PC-9 (cell line): ENCODE measurements around the gene ADD3. TPM values are rescaled to one million over a fixed set of nuclear protein-coding genes. Genes with fewer than 3 reads are reported as not detected.

Experiments
- BruUV-seq: library from RNA; stranded (reverse); fragments of 400-500 nt; replicated peaks from 2 replicates; lab custom pipeline; 2021; lab: Mats Ljungman, UMichigan
- CTCF ChIA-PET: fragments of 300-600 bp; sonication (Branson Sonifier 250); formaldehyde crosslinking; loops from one replicate; lab custom pipeline; 2022; ENCODE audit warnings: antibody characterized with exemption; lab: Charles Lee
- POLR2A ChIA-PET: fragments of 300-600 bp; sonication (Branson Sonifier 250); formaldehyde crosslinking; loops from one replicate; lab custom pipeline; 2022; ENCODE audit warnings: antibody characterized with exemption; ENCODE audit not compliant: unreplicated experiment; lab: Charles Lee
- DNase-seq, 2 experiments: peaks; one replicate each; pipeline versions ENCODE4 v3.0.0 to v3.0.0-alpha.2; 2015 to 2022; ENCODE audit warnings: mixed read lengths in 1 of 2
- H2AFZ ChIP-seq: fragments of 200-600 bp; sonication (generic); 2 replicates; pipeline ENCODE4 v1.8.1; 2017; ENCODE audit warnings: antibody characterized with exemption
- H3F3A ChIP-seq: fragments of 200-600 bp; sonication (generic); 2 replicates; pipeline ENCODE4 v1.8.1; 2017; ENCODE audit warnings: antibody characterized with exemption, mild to moderate bottlenecking, low read depth; ENCODE audit not compliant: insufficient read depth
- H3K27ac ChIP-seq: fragments of 200-600 bp; sonication (generic); 2 replicates; pipeline ENCODE4 v1.6.1; 2016; ENCODE audit warnings: mixed run types
- H3K27me3 ChIP-seq: fragments of 200-600 bp; sonication (generic); 2 replicates; pipeline ENCODE4 v1.6.1; 2016; ENCODE audit warnings: low read depth, mixed run types; ENCODE audit not compliant: insufficient read depth
- H3K36me3 ChIP-seq: fragments of 200-600 bp; sonication (generic); 2 replicates; pipeline ENCODE4 v1.6.1; 2016; ENCODE audit warnings: low read depth, mixed run types
- H3K4me1 ChIP-seq: fragments of 200-600 bp; sonication (generic); replicated peaks from 2 replicates; pipeline ENCODE4 v1.6.1; 2016; ENCODE audit warnings: mixed run types; ENCODE audit not compliant: insufficient read depth
- H3K4me2 ChIP-seq: fragments of 200-600 bp; sonication (generic); 2 replicates; pipeline ENCODE4 v1.6.1; 2017; ENCODE audit warnings: mixed run types
- H3K4me3 ChIP-seq: fragments of 200-600 bp; sonication (generic); 2 replicates; pipeline ENCODE4 v1.6.1; 2016; ENCODE audit warnings: mixed run types
- H3K79me2 ChIP-seq: fragments of 200-600 bp; sonication (generic); 2 replicates; pipeline ENCODE4 v1.6.1; 2017; ENCODE audit warnings: low read depth, mixed run types
- H3K9me2 ChIP-seq: fragments of 200-600 bp; sonication (generic); 2 replicates; pipeline ENCODE4 v1.8.1; 2017; ENCODE audit warnings: mild to moderate bottlenecking; ENCODE audit not compliant: insufficient read depth
- H3K9me3 ChIP-seq: fragments of 200-600 bp; sonication (generic); 2 replicates; pipeline ENCODE4 v1.8.1; 2016; ENCODE audit warnings: low read depth; ENCODE audit not compliant: insufficient read depth
- H4K20me1 ChIP-seq: fragments of 200-600 bp; sonication (generic); 2 replicates; pipeline ENCODE4 v1.8.1; 2017; ENCODE audit not compliant: insufficient read depth
- CTCF ChIP-seq: fragments of 200-600 bp; sonication (generic); conservative IDR thresholded peaks from 2 replicates; pipeline ENCODE4 v1.6.1; 2017; ENCODE audit warnings: mixed run types, antibody characterized with exemption, mild to moderate bottlenecking, moderate library complexity
- EZH2 ChIP-seq: fragments of 200-600 bp; sonication (generic); IDR thresholded peaks from 2 replicates; pipeline ENCODE4 v1.8.0; 2017; ENCODE audit warnings: antibody characterized with exemption, low read depth
- intact Hi-C: fragments of 100-400 bp; cut with micrococcal nuclease; formaldehyde crosslinking; loops from one replicate; pipeline ENCODE4 v1.10.0; 2022; ENCODE audit not compliant: unreplicated experiment
- total RNA-seq: library from RNA; stranded (reverse); gene quantifications from 2 replicates; pipeline ENCODE4 v1.2.3, GENCODE V29; 2021

The ADD3 gene
- total RNA-seq, 1 experiment from 2014 or later: 77.7 TPM

- Histone ChIP-seq H3K4me1 (no peaks in the 10 kb centered on the region), H3K9me2 (no peaks in the 10 kb centered on the region), H3K27ac (no peak overlapping the region), H3K36me3 (no peaks in the 10 kb centered on the region), H3F3A (no peaks in the 10 kb centered on the region), H3K79me2 (no peaks in the 10 kb centered on the region), H4K20me1 (no peaks in the 10 kb centered on the region), H3K4me3 (no peak overlapping the region), H3K4me2 (no peak overlapping the region), H3K27me3 (no peaks in the 10 kb centered on the region), H2AFZ (no peak overlapping the region), H3K9me3 (no peaks in the 10 kb centered on the region)
- no TSS peak for BruUV-seq
- ChIA-PET CTCF (no interaction called here), POLR2A (no interaction called here)
- intact Hi-C loops: no loop called here
- TF ChIP-seq CTCF (no peak), EZH2 (no peak)
- DNase-seq: no peak
Observed at GRCh38 chr10:110041479-110041829, 33.7 kb downstream of the ADD3 start.

GRCh38 chr10:110042181-110042580 lies 34.4 kb downstream of the ADD3 start:
- ChIA-PET CTCF (interaction anchor here (0.6 kb wide), 1 partner anchor 22 kb away, joined by 4 read pairs; no protein-coding TSS in a partner anchor), POLR2A (no interaction called here)
- Histone ChIP-seq H2AFZ (no peak overlapping the region), H3K4me1 (no peaks in the 10 kb centered on the region), H3K27me3 (no peaks in the 10 kb centered on the region), H4K20me1 (no peaks in the 10 kb centered on the region), H3K4me3 (no peak overlapping the region), H3F3A (no peaks in the 10 kb centered on the region), H3K27ac (no peak overlapping the region), H3K36me3 (no peaks in the 10 kb centered on the region), H3K4me2 (no peak overlapping the region), H3K79me2 (no peaks in the 10 kb centered on the region), H3K9me3 (no peaks in the 10 kb centered on the region), H3K9me2 (no peaks in the 10 kb centered on the region)
- intact Hi-C loops: no loop called here
- DNase-seq: no peak
- no TSS peak for BruUV-seq
- TF ChIP-seq CTCF: no peak
- no peak for TF ChIP-seq EZH2

- Histone ChIP-seq H3K27me3 (no peaks in the 10 kb centered on the region), H3K27ac (no peak overlapping the region), H3K79me2 (no peaks in the 10 kb centered on the region), H3K36me3 (no peaks in the 10 kb centered on the region), H3K4me1 (no peaks in the 10 kb centered on the region), H2AFZ (no peak overlapping the region), H3F3A (no peaks in the 10 kb centered on the region), H4K20me1 (no peaks in the 10 kb centered on the region), H3K9me2 (no peaks in the 10 kb centered on the region), H3K4me2 (no peak overlapping the region), H3K9me3 (no peaks in the 10 kb centered on the region), H3K4me3 (no peak overlapping the region)
- TF ChIP-seq EZH2 (no peak), CTCF (no peak)
- no TSS peak for BruUV-seq
- ChIA-PET POLR2A (no interaction called here), CTCF (no interaction called here)
- intact Hi-C loops: no loop called here
- DNase-seq: no peak
Observed at GRCh38 chr10:110042891-110043290, 35.1 kb downstream of the ADD3 start.
